ENCODE measurements around the gene TGFBRAP1. TPM values are rescaled to one million over a fixed set of nuclear protein-coding genes. Genes with fewer than 3 reads are reported as not detected.

Gene TGFBRAP1
- total and polyA plus RNA-seq, 7 donors = 4.8 to 24.6 (median 17.4) TPM

- no peak for DNase-seq
- H3K4me1 ChIP-seq = no peaks in the 10 kb centered on the region
- H3K9me3 ChIP-seq = no peaks in the 10 kb centered on the region
- H3K4me3 ChIP-seq = no peak overlapping the region
- TF ChIP-seq POLR2AphosphoS5 (IDR thresholded peaks at IDR 0.05) (no peak), CTCF (IDR thresholded peaks at IDR 0.05) (no peak), POLR2A (IDR thresholded peaks at IDR 0.05) (no peak), EP300 (IDR thresholded peaks at IDR 0.05) (no peak)
- no peaks in the 10 kb centered on the region for H3K27me3 ChIP-seq
- 83 to 91% methylated on average over 5 of the region's 5 CpGs for WGBS, 2 donors
- intact Hi-C loops (cut with DNase I) = no loop called here
- H3K36me3 ChIP-seq = peaks cover 0 to 42% (median 15%) of the 10 kb centered on the region in 4 donors
- H3K27ac ChIP-seq = no peak overlapping the region
These were observed 30.2 kb downstream of the TGFBRAP1 start for GRCh38 chr2:105299290-105299689.

GRCh38 chr2:105298017-105298416 is 31.5 kb downstream of the TGFBRAP1 start:
- DNase-seq = no peak
- H3K4me3 ChIP-seq = no peak overlapping the region
- no peaks in the 10 kb centered on the region for H3K9me3 ChIP-seq
- 76 to 93% methylated on average over 3 of the region's 3 CpGs for WGBS, 2 donors
- no peak for TF ChIP-seq EP300 (IDR thresholded peaks at IDR 0.05)
- TF ChIP-seq POLR2A (IDR thresholded peaks at IDR 0.05) = no peak
- TF ChIP-seq CTCF (IDR thresholded peaks at IDR 0.05) = no peak
- TF ChIP-seq POLR2AphosphoS5 (IDR thresholded peaks at IDR 0.05) = no peak
- no peaks in the 10 kb centered on the region for H3K27me3 ChIP-seq
- no peak overlapping the region for H3K27ac ChIP-seq
- peaks cover 0 to 55% (median 21%) of the 10 kb centered on the region in 4 donors for H3K36me3 ChIP-seq
- intact Hi-C loops (cut with DNase I) = no loop called here
- no peaks in the 10 kb centered on the region for H3K4me1 ChIP-seq

- no peaks in the 10 kb centered on the region for H3K27me3 ChIP-seq
- no peak for TF ChIP-seq POLR2A (IDR thresholded peaks at IDR 0.05)
- TF ChIP-seq CTCF (IDR thresholded peaks at IDR 0.05) = no peak
- no peak for TF ChIP-seq EP300 (IDR thresholded peaks at IDR 0.05)
- H3K27ac ChIP-seq = no peak overlapping the region
- no peaks in the 10 kb centered on the region for H3K9me3 ChIP-seq
- no peak overlapping the region for H3K4me3 ChIP-seq
- H3K4me1 ChIP-seq = no peaks in the 10 kb centered on the region
- no peak for DNase-seq
- H3K36me3 ChIP-seq = peaks cover 0 to 61% (median 21%) of the 10 kb centered on the region in 4 donors
- 86 to 87% methylated on average over 7 of the region's 7 CpGs for WGBS, 2 donors
- intact Hi-C loops (cut with DNase I) = no loop called here
These were observed 32.3 kb downstream of the TGFBRAP1 start for GRCh38 chr2:105297216-105297615.

GRCh38 chr2:105296017-105296611 is 33.4 kb downstream of the TGFBRAP1 start:
- WGBS, 2 donors = 23 to 73% methylated on average over 7 of the region's 7 CpGs
- Histone ChIP-seq H3K27ac (no peak overlapping the region), H3K36me3 (peaks cover 0 to 72% (median 24%) of the 10 kb centered on the region in 4 donors), H3K27me3 (no peaks in the 10 kb centered on the region), H3K4me1 (no peaks in the 10 kb centered on the region), H3K9me3 (no peaks in the 10 kb centered on the region), H3K4me3 (no peak overlapping the region)
- intact Hi-C loops (cut with DNase I) = no loop called here
- DNase-seq = no peak
- TF ChIP-seq POLR2A (IDR thresholded peaks at IDR 0.05) (no peak), EP300 (IDR thresholded peaks at IDR 0.05) (no peak), CTCF (IDR thresholded peaks at IDR 0.05) (no peak), POLR2AphosphoS5 (IDR thresholded peaks at IDR 0.05) (no peak)
